Raji (cell line): Measurements from ENCODE around the gene PML.

Source experiments
- POLR2A ChIP-seq: IDR thresholded peaks from 2 replicates; pipeline ENCODE4 v1.6.1; 2011; ENCODE audit warnings: low read depth, low read length, control low read depth; ENCODE audit not compliant: insufficient read depth

PML gene

DNA sequence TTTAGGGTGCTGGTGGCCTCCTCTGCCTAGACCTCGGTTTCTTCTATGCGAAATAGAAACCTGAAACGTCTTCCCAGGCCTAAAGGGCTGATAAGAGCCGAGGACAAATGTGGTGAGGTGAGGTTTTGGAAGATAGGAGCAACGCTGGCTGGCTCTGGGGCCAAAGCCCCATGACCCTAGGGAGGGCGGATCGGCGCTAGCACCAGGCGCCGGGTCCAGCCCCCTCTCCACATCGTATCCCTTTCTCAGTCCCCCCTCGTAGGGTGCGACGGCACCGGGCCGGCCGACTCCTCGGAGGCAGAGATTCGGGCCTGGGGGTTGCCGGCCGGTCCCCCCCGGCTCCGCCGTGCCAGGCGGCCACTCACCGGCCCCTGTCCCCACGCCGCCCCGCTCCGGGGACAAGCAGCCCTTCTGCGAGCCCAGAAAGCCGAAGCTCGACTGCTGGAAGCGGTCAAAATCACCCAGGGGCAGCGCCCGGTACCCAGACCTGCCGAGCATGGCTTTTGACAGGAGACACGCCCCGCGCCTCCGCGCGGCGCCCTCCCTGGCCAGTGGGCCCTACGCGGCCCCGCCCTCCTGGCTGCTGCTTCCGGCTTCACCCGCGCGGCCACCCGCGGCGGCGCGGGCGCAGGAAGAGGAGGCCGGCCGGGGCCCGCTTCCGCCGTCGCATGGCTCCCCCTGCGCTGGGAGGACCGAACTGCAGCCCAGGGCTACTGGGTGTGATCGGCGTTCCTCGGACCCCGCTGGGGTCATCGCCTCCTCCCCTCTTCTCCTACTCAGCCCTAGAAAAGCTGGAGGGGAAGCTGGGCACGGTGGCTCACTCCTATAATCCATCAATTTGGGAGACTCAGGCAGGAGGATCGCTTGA is 2.6 kb upstream of the PML start, which contains the start of gene STOML1:
STOML1 (minus strand) TSS at position 570 of the 868 bp plus-strand sequence; CDS start at position 498, 72 bp downstream.
- TF ChIP-seq POLR2A = peak; percentile 72

DNA sequence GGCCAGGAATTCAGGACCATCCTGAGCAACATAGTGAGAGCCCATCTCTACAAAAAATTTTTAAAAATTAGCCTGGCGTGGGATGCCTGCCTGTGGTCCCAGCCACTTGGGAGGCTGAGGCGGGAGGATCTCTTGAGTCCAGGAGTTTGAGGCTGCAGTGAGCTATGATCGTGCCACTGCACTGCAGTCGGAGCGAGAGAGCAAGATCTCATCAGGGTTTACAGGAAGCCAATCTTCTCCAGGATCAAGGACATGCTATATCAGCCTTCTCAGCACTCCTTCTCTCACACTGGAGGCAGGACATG is 2.0 kb upstream of the PML start:
- no peak for TF ChIP-seq POLR2A

DNA sequence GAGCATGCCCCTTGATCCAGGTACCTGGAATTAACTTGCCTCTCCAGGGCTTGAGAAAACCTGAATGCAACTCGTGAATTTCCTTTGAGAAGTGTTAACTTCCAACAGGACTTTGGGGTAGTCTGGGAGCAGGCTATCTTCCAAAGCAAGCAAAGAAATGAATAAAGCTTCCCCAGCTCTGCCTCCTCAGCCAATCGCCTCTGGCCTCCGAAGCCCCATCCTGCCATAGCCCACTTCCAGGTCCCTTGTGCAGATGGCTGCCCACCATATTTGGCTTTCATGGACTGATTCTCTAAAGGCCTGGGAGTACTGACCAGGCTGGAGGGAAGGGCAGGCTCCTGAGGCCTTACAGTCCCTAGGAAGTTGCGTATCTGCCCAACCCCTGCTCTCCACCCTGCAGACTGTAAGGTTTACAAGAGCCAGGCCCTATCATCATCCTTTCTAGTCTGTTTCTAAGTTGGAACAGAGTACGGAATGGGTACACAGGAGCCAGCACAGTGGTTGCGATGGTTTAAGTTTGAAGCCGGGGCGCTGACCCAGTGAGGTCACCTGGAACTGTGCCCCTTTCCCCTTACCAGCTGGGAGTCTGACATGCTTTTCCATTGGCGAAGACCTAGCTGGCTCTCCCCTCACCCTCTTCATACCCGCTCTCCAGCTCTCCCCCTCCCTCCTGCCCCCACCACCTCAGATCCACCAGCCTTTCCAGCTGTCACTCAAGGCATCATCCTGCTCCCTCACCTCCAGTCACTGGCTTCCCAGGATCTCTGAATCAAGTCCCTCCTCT is 1.1 kb upstream of the PML start:
- no peak for TF ChIP-seq POLR2A

DNA sequence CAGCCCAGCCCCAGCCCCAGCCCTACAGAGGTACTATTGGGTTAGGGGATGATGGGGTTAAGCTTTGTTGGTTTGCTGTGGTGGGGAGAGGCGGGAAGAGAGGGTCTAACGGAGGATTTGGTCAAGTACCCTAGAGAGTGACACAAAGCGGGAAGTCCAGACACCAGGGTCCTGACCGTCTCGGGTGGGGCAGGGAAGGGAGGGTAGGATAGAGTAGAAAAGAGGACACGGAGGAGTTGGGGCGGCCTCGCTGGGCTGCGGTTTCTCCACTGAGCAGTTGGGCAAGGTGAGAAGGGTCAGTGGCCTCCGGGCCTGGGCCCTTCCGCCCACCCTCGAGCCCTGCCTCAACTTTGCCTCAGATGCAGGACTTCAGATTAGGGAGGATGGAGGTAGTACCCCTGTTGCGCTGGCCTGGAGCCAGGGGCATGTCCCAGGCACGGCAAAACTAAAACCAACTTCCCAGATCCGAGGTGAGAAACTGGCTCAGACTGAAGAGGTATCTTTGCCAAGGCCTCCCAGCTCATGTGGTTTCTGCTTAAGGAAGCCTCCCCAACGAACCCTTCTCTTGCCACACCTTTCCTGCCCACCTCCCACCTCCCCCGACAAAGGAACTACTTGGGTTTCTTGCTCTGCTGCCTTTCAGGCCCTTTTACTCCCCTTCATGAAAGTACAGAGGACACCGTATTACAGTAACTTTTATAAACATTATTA is 551 bp downstream of the PML start:
- no peak for TF ChIP-seq POLR2A

DNA sequence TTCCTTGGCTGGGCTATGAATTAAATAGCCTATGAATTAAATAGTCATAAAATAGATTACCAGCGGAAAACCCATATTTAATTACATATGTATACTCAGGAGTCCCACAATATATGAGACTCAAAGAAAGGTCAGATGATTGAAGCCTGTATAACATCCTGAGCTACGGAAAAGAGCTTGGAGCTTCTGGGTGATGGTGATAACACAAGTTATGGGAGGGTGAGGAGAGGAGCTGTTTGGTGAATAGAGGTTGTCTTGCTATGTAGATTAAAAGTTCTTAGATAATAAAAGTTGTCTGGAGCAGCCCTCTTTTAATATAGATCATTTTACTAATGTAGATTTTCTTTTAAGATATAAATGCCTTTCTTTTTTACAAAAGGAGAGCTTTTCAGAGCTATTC is 1.8 kb downstream of the PML start:
- TF ChIP-seq POLR2A = no peak

DNA sequence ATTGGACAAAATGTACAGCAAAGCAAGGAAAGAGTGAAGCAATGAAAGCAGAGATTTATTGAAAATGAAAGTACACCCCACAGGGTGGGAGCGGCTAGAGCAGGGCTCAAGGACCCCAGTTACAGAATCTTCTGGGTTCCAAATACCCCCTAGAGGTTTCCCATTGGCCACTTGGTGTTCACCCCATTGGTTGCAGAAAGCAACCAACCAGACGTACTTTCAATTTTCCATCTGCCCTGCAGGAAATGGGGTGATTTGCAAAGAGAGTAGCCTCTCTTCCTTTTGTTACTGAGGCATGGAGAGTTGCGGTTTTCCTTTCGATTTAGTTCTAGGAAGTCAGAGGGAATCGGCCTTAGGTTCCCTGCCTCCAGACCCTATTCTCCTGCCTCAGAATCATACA is 2.4 kb downstream of the PML start:
- no peak for TF ChIP-seq POLR2A

DNA sequence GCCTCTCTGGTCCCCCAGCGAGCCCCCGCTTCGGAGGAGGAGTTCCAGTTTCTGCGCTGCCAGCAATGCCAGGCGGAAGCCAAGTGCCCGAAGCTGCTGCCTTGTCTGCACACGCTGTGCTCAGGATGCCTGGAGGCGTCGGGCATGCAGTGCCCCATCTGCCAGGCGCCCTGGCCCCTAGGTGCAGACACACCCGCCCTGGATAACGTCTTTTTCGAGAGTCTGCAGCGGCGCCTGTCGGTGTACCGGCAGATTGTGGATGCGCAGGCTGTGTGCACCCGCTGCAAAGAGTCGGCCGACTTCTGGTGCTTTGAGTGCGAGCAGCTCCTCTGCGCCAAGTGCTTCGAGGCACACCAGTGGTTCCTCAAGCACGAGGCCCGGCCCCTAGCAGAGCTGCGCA is 3.5 kb downstream of the PML start:
- no peak for TF ChIP-seq POLR2A

DNA sequence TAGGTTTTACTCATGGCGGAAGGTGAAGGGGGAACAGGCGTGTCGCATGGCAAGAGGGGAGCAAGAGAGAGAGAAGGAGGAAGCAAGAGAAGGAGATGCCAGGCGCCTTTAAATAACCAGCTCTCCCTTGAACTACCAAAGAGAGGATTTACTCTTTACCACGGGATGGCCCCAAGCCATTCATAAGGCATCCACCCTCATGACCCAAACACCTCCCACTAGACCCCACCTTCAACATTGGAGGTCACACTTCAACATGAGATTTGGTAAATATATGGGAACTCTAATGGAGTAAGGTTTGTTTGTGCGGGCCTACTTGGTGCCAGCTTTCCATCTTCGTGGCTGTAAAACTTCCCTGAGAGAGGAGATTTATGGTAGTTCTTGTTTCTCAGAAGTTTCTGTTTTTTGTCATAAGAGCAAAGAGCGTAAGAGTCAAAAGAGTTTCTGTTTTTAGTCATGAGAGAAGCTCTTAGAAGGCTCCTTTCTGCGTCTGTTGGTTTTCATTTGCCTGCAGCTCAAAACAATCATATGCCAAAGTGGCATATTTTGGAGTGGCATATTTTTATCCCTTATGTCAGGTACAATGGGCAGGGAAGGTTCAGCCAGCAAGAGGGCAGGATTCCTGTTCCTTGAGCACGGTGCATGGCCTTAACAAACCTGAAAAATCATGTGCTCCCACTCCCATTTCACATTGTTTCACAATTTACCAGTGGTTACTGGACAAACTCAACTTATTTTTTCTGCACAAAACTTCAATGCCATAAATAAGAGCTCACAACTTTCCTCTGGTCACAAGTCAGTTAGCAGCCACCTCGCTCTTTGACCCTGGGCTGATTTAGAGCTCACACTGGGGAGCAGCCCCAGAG is 12.5 kb downstream of the PML start:
- no peak for TF ChIP-seq POLR2A

DNA sequence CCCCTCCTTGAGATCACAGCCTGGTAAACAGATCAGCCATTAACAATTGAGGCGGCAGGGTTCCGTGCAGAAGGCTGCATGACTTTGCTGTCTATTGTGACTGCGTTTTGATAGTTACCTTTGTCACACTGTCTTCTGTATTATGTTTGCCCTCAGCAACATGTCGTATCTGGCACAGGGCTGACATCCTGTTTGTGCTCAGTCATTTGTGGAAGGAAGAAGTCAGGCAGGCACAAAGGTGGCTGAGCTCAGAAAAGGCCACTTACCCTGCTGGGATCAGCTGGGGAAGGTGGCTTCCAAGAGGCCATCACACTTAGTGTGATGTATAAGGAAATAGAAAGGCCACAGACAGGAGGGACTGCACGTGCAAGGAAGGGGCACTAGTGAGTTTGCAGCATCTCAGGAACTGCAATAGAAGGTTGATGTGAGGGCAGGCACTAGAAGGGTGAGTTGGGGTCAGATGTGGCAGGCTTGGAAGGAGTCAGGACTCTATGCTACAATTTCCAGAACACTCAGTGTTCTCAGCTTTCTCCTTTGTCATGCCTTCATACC is 13.4 kb downstream of the PML start:
- TF ChIP-seq POLR2A = no peak

DNA sequence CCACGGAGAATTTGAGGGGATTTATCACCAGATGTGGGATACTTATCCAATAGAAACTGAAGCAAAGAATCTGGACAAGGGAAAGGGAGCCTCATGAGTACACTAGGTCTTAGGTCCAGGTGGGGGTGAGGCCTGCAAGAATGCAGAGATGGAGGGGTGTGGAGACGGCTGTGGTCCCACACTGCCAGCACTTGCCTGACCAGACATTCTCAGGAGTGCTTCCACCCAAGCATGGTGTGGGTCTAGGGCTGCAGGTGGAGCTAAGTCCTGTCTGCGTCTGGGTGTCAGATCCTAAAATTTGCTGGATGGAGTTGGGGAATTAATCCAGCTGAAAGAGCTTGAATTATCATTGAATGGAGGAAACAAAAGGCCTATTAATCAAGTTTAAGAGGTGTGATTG is 14.4 kb downstream of the PML start:
- no peak for TF ChIP-seq POLR2A

DNA sequence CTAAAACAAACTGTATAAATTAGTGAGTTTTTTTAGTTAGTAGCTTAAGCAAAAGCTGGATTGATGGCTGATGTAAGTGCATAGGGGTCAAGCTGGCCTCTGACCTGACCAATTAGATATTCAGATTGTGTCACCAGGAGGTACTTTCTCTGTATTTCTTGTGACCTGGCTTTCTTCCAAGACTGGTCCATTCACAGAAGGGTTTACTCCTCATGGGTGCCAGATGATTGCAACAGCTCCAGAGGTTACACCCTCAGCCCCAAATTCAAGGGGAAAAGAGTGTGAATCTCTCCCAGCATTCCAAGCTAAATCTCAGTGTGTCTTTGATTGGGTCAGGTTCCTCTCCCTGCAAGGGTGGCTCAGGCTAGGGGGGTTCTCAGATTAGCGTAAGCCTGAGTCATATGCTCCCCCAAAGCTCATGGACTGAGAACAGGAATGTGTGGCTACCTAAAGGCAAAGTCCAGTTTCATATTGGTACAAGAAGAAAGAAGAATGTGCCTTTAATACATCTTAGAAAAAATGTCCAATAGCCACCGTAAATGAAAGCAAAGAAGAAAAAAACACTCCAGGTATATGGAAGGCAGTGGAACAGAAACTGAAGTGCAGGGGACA is 16.5 kb downstream of the PML start:
- TF ChIP-seq POLR2A = no peak

DNA sequence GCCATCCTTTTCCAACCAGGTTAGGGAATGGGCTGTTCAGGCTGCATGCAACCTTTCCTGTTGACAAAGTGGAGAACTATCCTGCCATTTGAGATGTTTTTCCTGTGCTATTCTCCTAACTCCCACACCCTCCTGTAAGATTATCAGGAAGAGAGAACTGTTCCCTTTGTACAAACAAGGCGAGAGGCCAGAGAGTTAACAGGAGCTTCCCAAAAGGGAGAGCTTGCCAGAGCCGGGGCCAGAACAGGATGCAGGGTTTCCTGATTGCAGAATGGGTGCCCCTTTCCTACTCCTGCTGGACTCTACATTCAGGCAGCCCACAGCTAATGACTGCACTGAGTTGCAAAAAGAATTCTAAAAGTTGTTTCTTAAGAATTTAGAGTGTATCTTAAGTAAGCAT is 17.1 kb downstream of the PML start:
- no peak for TF ChIP-seq POLR2A

DNA sequence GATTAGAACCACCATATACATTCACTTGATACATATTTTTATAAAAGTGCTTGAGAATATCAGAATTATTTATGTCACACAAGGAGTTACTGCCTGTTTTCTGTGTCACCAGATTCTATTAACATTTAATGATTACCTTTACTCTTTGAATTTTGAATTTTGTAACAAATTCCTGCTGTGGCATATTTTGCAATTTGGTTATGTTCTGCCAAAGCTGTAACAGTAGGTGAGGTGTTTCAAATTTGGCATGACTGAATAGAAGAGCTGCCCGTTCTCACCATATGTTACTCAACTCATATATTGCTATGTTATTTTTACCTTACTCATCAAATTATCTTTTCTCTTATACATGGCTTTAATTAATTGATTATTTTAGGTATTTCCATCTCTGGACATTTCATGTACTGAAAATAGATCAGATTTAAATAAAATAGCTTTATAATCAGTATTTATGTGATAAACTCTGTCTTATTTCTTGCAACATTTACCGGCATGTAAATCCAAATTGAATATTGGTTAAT is 18.9 kb downstream of the PML start:
- TF ChIP-seq POLR2A = no peak

DNA sequence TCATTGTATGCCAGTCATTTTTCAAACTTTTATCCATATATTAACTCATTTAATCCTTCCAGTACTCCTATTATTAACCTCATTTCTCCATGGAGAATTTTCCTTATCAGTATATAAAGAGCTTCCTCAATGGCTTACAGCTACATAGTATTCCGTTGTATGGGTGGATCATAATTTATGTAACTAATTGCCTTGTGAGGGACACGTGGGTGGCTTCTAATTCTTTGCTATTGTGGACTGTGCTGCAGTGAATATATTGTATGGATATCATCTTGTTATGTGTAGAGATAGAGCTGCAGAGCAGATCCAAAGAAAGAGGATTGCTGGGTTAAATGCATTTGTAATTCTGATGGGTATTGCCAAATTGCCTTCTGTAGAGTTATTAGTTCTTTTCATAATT is 25.2 kb downstream of the PML start:
- TF ChIP-seq POLR2A = no peak
